IPS-18a (cell line): Measurements from ENCODE around the gene CBX2.
A peak's percentile ranks its signal among the peaks of the same experiment; 100 is the strongest.

Source experiments
- H3K27ac ChIP-seq: one replicate; pipeline ENCODE4 v1.5.1; 2013; ENCODE audit warnings: low read length
- H3K27me3 ChIP-seq: one replicate; pipeline ENCODE4 v1.6.1; 2013; ENCODE audit warnings: mild to moderate bottlenecking, low read length; ENCODE audit not compliant: control insufficient read depth, insufficient read depth
- H3K36me3 ChIP-seq: one replicate; pipeline ENCODE4 v1.6.1; 2013; ENCODE audit warnings: low read depth, low read length; ENCODE audit not compliant: control insufficient read depth
- H3K4me1 ChIP-seq: one replicate; pipeline ENCODE4 v1.6.1; 2013; ENCODE audit warnings: low read depth, low read length; ENCODE audit not compliant: control insufficient read depth
- H3K4me3 ChIP-seq: one replicate; pipeline ENCODE4 v1.5.1; 2013; ENCODE audit warnings: low read length
- H3K9ac ChIP-seq: one replicate; pipeline ENCODE4 v1.6.1; 2013; ENCODE audit warnings: mild to moderate bottlenecking, low read length, moderate library complexity
- H3K9me3 ChIP-seq: one replicate; pipeline ENCODE4 v1.6.1; 2013; ENCODE audit warnings: low read depth, low read length; ENCODE audit not compliant: control insufficient read depth

The CBX2 gene

GRCh38 chr17:79814127-79814973 is 36.4 kb downstream of the CBX2 start:
- H3K4me3 ChIP-seq, result no peak overlapping the region
- no peak overlapping the region for H3K27ac ChIP-seq
- H3K4me1 ChIP-seq, result peaks cover 20% of the 10 kb centered on the region
- H3K27me3 ChIP-seq, result peaks cover 92% of the 10 kb centered on the region
- H3K9me3 ChIP-seq, result no peaks in the 10 kb centered on the region
- no peak overlapping the region for H3K9ac ChIP-seq
- no peaks in the 10 kb centered on the region for H3K36me3 ChIP-seq

DNA sequence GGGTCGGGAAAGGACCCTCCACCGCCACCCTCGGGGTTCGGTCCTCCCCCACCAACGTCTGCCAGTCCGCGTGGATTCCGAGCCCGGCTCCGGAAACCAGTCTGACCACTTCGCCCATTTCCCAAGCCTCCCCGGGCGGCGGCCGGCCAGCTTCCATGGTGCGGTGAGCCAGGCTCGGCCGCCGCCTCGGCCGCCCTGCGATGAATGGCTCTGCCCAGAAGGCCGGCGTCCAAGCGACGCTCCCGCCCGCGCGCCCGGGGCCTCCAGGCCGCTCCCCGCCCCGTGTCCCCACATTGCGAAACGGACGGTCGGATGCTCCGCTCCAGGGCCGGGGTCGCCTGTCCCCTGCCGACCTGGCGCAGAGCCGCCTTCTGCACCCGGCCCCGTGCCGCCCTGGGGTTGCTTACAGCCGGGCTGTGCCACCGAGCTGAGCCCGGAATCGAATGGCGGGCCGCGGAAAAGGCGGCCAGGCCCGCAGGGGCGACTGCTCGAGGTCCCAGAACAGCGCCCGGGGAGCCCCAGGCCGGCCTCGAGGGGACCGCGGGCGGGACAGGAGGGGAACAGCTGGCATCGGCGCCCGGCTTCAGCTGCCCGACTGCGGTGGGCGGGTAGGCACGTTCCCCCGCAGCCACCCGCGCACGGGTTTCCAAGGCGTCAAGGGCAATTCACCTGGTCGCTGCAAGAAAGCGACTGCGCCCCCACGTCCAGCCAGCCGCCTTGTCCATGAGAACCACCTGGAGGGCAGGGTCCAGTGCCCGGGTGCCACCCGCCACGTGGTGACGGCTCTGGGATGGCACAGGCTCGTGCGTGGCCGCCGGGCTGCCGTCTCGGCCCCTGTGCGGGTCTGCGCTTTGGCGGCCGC is 37.3 kb downstream of the CBX2 start:
- H3K4me3 ChIP-seq, result peak overlapping the region; percentile 2
- H3K9me3 ChIP-seq, result no peaks in the 10 kb centered on the region
- no peaks in the 10 kb centered on the region for H3K36me3 ChIP-seq
- H3K4me1 ChIP-seq, result peaks cover 20% of the 10 kb centered on the region
- no peak overlapping the region for H3K27ac ChIP-seq
- peaks cover 95% of the 10 kb centered on the region for H3K27me3 ChIP-seq
- no peak overlapping the region for H3K9ac ChIP-seq

DNA sequence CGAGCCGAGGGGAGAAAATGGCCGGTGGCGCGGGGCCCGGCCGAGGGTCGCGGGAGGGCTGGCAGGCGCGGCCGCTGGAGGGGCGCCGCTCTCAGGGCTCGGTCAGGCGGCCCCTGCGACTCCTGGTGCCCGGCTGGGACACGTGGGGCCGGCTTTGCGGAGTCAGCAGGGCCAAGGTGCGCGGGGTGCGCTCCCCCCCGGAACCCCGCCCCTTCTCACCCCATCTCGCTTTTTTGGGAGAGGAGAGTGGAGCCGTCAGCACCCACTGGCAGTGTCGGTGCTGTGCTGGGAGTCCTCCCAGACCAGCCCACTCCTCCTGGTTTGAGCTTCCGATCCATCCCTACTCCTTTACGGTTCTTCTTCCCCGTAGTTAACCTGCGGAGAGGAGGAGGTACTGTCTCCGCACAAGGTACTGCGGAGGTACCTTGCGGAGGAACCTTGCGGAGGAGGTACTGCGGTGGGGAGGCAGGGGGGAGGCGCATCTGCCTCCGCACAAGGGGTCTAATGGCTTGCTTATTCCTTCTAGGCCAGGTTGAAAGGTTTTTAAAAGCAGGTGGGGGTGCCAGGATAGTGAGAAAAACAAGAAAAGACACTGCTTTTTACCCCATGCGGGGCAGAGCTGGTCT is 38.0 kb downstream of the CBX2 start:
- Histone ChIP-seq H3K27ac (no peak overlapping the region), H3K36me3 (no peaks in the 10 kb centered on the region), H3K4me3 (no peak overlapping the region), H3K27me3 (peaks cover 95% of the 10 kb centered on the region), H3K9ac (no peak overlapping the region), H3K4me1 (peaks cover 19% of the 10 kb centered on the region), H3K9me3 (no peaks in the 10 kb centered on the region)

- peaks cover 4% of the 10 kb centered on the region for H3K4me1 ChIP-seq
- H3K27me3 ChIP-seq, result peaks cover 93% of the 10 kb centered on the region
- H3K9ac ChIP-seq, result no peak overlapping the region
- no peak overlapping the region for H3K4me3 ChIP-seq
- no peak overlapping the region for H3K27ac ChIP-seq
- H3K36me3 ChIP-seq, result no peaks in the 10 kb centered on the region
- no peaks in the 10 kb centered on the region for H3K9me3 ChIP-seq
Observed at GRCh38 chr17:79818026-79818758, 40.2 kb downstream of the CBX2 start.

DNA sequence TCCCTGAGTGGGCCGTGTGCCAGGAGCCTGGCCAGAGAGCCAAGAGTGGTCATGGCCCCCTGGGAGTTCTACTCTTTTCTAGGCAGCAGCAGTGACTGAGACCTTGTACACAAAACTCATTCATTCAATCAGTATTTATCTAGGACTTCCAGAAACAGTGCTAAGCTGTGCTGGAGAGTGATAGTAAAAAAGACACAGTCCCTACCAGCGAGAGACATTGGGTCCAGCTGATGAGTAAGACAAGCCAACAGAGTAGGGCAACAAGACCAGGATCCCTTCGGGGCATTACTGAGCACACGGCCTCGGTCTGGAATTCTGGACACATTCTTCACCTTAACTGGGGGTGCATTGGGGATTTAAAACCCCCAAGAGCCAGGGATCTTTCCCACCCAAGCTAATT is 41.1 kb downstream of the CBX2 start:
- no peak overlapping the region for H3K9ac ChIP-seq
- no peaks in the 10 kb centered on the region for H3K36me3 ChIP-seq
- H3K27ac ChIP-seq, result no peak overlapping the region
- peaks cover 4% of the 10 kb centered on the region for H3K4me1 ChIP-seq
- peaks cover 88% of the 10 kb centered on the region for H3K27me3 ChIP-seq
- no peaks in the 10 kb centered on the region for H3K9me3 ChIP-seq
- no peak overlapping the region for H3K4me3 ChIP-seq

DNA sequence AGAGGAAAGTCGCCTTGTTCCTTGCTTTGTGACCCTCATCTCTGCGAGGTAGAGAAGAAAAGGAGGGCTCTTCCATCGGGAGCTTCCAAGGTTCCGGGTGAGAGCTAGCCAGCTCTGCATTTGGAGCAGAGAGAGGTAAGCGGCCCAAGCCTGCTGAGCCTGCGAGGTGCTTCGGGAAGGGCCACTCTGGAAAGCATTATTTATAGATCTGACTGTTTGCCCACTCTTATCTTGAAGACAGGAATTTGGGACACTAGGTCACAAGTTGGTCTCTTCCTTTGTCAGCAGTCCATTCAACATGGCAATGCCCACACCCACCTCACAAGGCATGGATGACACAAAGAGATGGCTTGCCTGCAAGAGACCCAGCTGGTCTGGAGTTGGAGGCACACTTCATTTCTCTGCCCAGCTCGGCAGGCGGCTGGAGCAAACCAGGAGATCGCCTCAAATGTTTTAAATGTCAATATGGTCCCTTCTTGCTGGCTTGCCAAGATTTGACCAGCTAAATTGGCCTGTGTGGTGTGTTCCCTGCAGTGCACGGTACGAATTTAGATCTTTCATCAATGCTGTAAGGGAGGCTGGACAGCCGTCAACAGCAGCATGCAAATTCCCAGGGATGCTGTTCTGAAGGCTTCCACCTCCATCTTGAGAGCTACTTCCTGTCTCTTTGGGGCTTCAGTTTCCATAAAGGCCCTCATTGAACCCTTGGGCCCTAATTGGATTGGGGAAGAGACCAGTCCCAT is 41.8 kb downstream of the CBX2 start:
- no peak overlapping the region for H3K27ac ChIP-seq
- no peaks in the 10 kb centered on the region for H3K9me3 ChIP-seq
- no peak overlapping the region for H3K4me3 ChIP-seq
- H3K9ac ChIP-seq, result no peak overlapping the region
- no peaks in the 10 kb centered on the region for H3K36me3 ChIP-seq
- no peaks in the 10 kb centered on the region for H3K4me1 ChIP-seq
- peaks cover 87% of the 10 kb centered on the region for H3K27me3 ChIP-seq

GRCh38 chr17:79820959-79821330 is 43.0 kb downstream of the CBX2 start:
- Histone ChIP-seq H3K27me3 (peaks cover 87% of the 10 kb centered on the region), H3K9me3 (no peaks in the 10 kb centered on the region), H3K27ac (no peak overlapping the region), H3K9ac (no peak overlapping the region), H3K36me3 (no peaks in the 10 kb centered on the region), H3K4me1 (no peaks in the 10 kb centered on the region), H3K4me3 (no peak overlapping the region)

- H3K36me3 ChIP-seq, result no peaks in the 10 kb centered on the region
- H3K4me1 ChIP-seq, result no peaks in the 10 kb centered on the region
- H3K9ac ChIP-seq, result no peak overlapping the region
- H3K9me3 ChIP-seq, result no peaks in the 10 kb centered on the region
- H3K27me3 ChIP-seq, result peaks cover 87% of the 10 kb centered on the region
- no peak overlapping the region for H3K27ac ChIP-seq
- no peak overlapping the region for H3K4me3 ChIP-seq
Observed at GRCh38 chr17:79821331-79822095, 43.6 kb downstream of the CBX2 start.

DNA sequence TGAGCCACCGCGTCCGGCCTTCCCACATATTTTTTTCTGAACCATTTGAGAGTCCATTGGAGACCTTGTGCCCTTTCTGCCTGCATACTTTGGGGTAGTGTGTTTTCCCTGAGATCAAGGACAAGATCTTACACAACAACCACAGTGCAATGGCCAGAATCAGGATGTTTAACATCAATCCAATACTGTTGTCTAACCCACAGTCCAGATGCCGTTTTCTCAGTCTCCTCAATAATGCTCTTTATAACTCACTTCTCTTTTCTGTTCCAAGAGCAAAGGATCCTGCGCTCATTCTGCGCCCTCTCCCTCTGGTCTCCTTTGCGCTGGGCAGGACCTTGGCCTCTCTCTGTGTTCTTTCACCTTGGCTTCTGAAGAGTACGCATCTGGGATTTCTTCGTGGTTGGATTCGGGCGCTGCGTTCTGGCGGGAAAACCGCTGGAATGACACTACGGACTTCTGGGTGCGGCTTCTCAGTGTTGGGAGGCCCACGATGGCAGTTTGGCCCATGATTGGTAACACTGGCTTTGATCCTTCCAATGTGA is 44.7 kb downstream of the CBX2 start:
- Histone ChIP-seq H3K4me1 (no peaks in the 10 kb centered on the region), H3K27ac (no peak overlapping the region), H3K9ac (no peak overlapping the region), H3K9me3 (no peaks in the 10 kb centered on the region), H3K27me3 (peaks cover 87% of the 10 kb centered on the region), H3K4me3 (no peak overlapping the region), H3K36me3 (no peaks in the 10 kb centered on the region)

- H3K27ac ChIP-seq, result no peak overlapping the region
- H3K27me3 ChIP-seq, result peaks cover 87% of the 10 kb centered on the region
- H3K9ac ChIP-seq, result no peak overlapping the region
- no peaks in the 10 kb centered on the region for H3K9me3 ChIP-seq
- H3K4me3 ChIP-seq, result no peak overlapping the region
- H3K4me1 ChIP-seq, result no peaks in the 10 kb centered on the region
- no peaks in the 10 kb centered on the region for H3K36me3 ChIP-seq
Observed at GRCh38 chr17:79824234-79824633, 46.3 kb downstream of the CBX2 start.
